Fibroblast of villous mesenchyme (primary cell): Measurements from ENCODE around the gene ABHD17C. TPM values are rescaled to one million over a fixed set of nuclear protein-coding genes. Genes with fewer than 3 reads are reported as not detected.

ENCODE experiments used
- DNase-seq: peaks from one replicate; pipeline ENCODE4 v3.0.0-alpha.2; 2010; ENCODE audit warnings: low read depth
- H3K4me3 ChIP-seq: 2 replicates; pipeline ENCODE4 v1.5.1; 2011; ENCODE audit warnings: low read depth, mild to moderate bottlenecking, low read length
- total RNA-seq: library from RNA; depleted of rRNA; stranded (reverse); fragments of >200 nt; gene quantifications from 2 replicates; pipeline ENCODE4 v1.2.3, GENCODE V29; 2012
- TF ChIP-seq, protein P1 (sequence below): IDR thresholded peaks from 2 replicates; pipeline ENCODE4 v1.5.1; 2012; ENCODE audit warnings: low read depth, mild to moderate bottlenecking, low read length; ENCODE audit not compliant: insufficient read depth

ABHD17C gene
- total RNA-seq, 1 donor, result 12.1 TPM

DNA sequence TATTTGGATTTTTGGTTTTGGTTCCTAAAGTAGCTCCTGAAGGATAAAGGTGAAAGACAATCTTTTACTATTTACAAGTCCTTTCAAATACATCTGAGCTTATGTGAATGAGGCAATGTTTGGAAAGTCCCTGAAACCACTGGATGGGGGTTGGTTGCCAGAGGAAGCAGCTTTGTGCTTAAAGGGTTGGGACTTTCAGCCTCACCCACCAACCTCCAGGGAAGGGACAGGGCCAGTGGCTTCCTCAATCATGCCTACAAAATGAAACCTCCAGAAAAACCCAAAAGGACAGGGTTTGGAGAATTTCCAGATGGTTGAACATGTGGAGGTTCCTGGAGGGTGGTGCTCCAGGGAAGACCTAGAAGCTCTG lies 20.9 kb upstream of the ABHD17C start:
- DNase-seq, result peak; percentile 67
- no peak overlapping the region for H3K4me3 ChIP-seq
- TF ChIP-seq, protein P1, sequence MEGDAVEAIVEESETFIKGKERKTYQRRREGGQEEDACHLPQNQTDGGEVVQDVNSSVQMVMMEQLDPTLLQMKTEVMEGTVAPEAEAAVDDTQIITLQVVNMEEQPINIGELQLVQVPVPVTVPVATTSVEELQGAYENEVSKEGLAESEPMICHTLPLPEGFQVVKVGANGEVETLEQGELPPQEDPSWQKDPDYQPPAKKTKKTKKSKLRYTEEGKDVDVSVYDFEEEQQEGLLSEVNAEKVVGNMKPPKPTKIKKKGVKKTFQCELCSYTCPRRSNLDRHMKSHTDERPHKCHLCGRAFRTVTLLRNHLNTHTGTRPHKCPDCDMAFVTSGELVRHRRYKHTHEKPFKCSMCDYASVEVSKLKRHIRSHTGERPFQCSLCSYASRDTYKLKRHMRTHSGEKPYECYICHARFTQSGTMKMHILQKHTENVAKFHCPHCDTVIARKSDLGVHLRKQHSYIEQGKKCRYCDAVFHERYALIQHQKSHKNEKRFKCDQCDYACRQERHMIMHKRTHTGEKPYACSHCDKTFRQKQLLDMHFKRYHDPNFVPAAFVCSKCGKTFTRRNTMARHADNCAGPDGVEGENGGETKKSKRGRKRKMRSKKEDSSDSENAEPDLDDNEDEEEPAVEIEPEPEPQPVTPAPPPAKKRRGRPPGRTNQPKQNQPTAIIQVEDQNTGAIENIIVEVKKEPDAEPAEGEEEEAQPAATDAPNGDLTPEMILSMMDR, result no peak

DNA sequence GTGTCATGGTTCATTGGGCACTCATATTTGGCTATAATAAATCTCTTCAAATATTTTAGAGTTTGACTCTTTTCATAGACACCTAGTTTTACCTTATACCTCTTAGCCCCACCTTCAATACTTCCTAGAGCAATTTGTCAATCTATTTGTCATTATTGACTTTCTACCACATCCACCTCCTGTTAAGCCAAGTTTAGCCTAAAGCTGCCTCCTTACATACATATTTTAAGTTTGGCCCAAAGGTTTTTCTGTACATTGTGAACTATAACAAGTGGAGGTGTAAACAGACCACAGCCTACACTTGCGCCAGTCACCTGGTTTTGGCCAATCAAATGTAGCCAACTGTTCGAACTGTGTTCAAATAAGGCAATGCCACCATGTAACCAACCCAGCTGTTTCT lies 18.1 kb upstream of the ABHD17C start:
- no peak for DNase-seq
- no peak overlapping the region for H3K4me3 ChIP-seq
- TF ChIP-seq, protein P1, result no peak

DNA sequence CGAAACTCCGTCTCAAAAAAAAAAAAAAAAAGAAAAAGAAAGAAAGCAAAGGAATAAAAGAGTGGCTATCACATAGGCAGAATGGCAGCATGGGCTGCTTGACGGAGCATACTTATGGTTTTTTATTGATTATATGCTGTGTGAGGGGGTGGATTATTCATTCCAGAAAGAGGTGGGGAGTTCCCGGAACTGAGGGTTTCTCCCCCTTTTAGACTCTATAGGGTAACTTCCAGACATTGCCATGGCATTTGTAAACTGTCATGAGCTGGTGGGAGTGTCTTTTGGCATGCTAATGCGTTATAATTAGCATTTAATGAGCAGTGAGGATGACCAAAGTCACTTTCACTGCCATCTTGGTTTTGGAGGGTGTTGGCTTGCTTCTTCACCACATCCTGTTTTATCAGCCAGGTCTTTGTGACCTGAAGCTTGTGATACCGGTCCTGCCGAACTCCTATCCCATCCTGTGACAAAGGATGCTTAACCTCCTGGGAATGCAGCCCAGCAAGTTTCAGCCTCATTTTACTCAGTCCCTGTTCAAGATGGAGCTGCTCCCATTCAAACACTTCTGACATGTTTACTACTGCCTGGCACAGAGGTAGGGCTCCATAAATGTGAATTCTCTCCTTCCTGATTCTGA lies 15.8 kb upstream of the ABHD17C start:
- DNase-seq, result no peak
- no peak overlapping the region for H3K4me3 ChIP-seq
- TF ChIP-seq, protein P1, result no peak

DNA sequence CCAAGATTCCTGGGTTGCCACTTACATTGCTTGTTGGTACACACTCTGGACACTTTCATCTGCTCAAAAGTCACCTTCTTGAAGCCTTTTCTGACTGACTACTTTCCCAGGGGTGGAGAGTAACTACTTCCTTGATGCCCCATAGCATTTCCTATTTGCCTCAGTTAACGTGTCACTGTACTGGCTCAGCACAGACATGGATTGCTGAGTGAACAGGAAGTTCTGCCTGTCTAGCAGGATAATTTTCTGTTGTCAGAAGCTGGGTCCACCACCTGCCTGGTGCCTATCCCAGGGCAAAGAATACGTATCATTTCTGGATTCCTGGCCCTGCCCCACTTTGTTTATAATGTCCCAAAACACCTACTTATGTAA lies 15.3 kb upstream of the ABHD17C start:
- no peak overlapping the region for H3K4me3 ChIP-seq
- TF ChIP-seq, protein P1, result no peak
- no peak for DNase-seq

DNA sequence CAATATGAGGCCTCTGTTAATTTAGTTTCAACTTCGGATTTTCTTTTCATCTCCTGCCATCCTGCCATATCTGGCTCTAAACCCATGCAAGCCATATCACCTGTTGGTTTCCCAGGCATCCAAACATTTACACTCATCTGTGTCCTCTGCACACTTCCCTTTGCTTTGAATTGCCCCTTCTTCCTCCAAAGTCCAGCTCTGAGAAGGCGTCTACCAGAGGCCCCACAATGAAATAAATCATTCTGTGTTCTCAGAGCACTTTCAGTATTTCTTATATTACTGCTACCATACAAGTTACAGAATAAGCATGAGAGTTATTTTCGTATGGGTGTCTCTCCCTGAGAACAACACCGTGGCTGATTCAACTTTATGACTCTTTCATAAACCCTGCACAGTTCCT lies 12.9 kb upstream of the ABHD17C start:
- no peak overlapping the region for H3K4me3 ChIP-seq
- DNase-seq, result no peak
- TF ChIP-seq, protein P1, result no peak

DNA sequence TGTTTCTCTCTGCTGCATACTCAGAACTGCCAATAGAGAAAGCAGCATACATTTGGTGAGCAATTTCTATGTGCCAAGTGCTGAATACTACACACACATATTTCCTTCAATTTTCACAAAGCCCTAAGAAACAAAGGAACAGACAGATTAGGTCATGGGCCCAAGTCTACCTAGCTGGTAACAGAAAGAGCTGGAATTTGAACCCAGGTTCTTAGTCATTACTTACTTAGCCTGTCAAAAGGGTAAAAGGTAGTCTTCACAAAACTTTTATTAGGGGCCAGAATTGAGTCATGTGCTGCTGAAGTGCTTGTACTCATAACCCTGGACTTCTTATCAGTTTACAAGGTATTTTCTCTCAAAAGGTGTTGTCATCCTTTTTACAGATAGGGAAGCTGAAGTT lies 10.4 kb upstream of the ABHD17C start:
- TF ChIP-seq, protein P1, result no peak
- H3K4me3 ChIP-seq, result no peak overlapping the region
- DNase-seq, result no peak

DNA sequence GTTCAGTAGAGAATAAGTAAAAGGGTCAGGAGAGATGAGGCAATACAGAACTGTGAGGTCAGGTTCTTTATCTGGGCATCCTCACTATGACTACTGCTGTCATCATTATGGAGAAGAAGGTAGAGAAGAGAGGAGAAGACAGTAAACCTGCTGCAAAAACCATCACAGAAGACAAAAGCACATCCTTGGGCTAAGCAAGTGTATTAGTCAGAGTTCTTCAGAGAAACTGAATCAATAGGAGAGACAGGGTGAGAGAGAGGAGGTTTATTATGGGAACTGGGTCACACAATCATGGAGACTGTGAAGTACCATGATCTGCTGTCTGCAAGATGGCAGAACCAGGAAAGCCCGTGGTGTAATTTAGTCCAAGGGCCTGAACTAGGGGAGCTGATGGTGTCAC lies 9.5 kb upstream of the ABHD17C start:
- DNase-seq, result no peak
- no peak overlapping the region for H3K4me3 ChIP-seq
- TF ChIP-seq, protein P1, result no peak
